Stimulated activated CD4-positive, alpha-beta T cell treated with anti-CD3 and anti-CD28 coated beads, Interleukin-4, amount 100 ng/mL, for 1 hour (primary cell): ENCODE results near the gene GNMT.
"Not testable (repeated sequence)": the region's sequence is repeated elsewhere in the genome, so short reads cannot be mapped to it uniquely, and the experiment has no call there.

Experiments used
- DNase-seq: peaks from one replicate; pipeline ENCODE4 v3.0.0-alpha.2; 2020

GNMT gene

GRCh38 chr6:42942444-42942843 is 18.1 kb upstream of the GNMT start:
- no peak for DNase-seq

- no peak for DNase-seq
These were observed 12.6 kb upstream of the GNMT start for GRCh38 chr6:42947950-42948349.

GRCh38 chr6:42952389-42952788 is 8.2 kb upstream of the GNMT start:
- DNase-seq = no peak

GRCh38 chr6:42954405-42954804 is 6.1 kb upstream of the GNMT start:
- not testable (repeated sequence) for DNase-seq

GRCh38 chr6:42958125-42958524 is 2.4 kb upstream of the GNMT start:
- DNase-seq = no peak

GRCh38 chr6:42959917-42960242 is 674 bp upstream of the GNMT start:
- DNase-seq = no peak

- DNase-seq = no peak
These were observed 491 bp downstream of the GNMT start for GRCh38 chr6:42961020-42961470.

- DNase-seq = no peak
These were observed 1.5 kb downstream of the GNMT start for GRCh38 chr6:42962096-42962495.

GRCh38 chr6:42962502-42963178 is 2.1 kb downstream of the GNMT start:
- no peak for DNase-seq

- DNase-seq = no peak
These were observed 2.8 kb downstream of the GNMT start for GRCh38 chr6:42963179-42963854.

GRCh38 chr6:42963855-42964605 is 3.5 kb downstream of the GNMT start:
- peak; percentile 20 for DNase-seq

- DNase-seq = no peak
These were observed 6.0 kb downstream of the GNMT start for GRCh38 chr6:42966571-42966970.

GRCh38 chr6:42967228-42967627 is 6.7 kb downstream of the GNMT start:
- DNase-seq = no peak

- no peak for DNase-seq
These were observed 7.7 kb downstream of the GNMT start for GRCh38 chr6:42968126-42968701.

- no peak for DNase-seq
These were observed 8.2 kb downstream of the GNMT start for GRCh38 chr6:42968783-42969182.

GRCh38 chr6:42969431-42969830 is 8.9 kb downstream of the GNMT start:
- no peak for DNase-seq

- no peak for DNase-seq
These were observed 9.4 kb downstream of the GNMT start for GRCh38 chr6:42969934-42970333.

GRCh38 chr6:42970871-42971612 is 10.5 kb downstream of the GNMT start:
- no peak for DNase-seq

- no peak for DNase-seq
These were observed 11.3 kb downstream of the GNMT start for GRCh38 chr6:42971746-42972327.

GRCh38 chr6:42973926-42974325 is 13.4 kb downstream of the GNMT start:
- no peak for DNase-seq

- DNase-seq = no peak
These were observed 14.5 kb downstream of the GNMT start for GRCh38 chr6:42974919-42975505.

GRCh38 chr6:42978487-42978838 is 17.9 kb downstream of the GNMT start:
- DNase-seq = peak; percentile 22
